ENCODE measurements around the gene PPM1K. TPM values are rescaled to one million over a fixed set of nuclear protein-coding genes. Genes with fewer than 3 reads are reported as not detected.

Gene PPM1K
- total RNA-seq, 1 experiment from 2014 or later: 15.3 TPM

DNA sequence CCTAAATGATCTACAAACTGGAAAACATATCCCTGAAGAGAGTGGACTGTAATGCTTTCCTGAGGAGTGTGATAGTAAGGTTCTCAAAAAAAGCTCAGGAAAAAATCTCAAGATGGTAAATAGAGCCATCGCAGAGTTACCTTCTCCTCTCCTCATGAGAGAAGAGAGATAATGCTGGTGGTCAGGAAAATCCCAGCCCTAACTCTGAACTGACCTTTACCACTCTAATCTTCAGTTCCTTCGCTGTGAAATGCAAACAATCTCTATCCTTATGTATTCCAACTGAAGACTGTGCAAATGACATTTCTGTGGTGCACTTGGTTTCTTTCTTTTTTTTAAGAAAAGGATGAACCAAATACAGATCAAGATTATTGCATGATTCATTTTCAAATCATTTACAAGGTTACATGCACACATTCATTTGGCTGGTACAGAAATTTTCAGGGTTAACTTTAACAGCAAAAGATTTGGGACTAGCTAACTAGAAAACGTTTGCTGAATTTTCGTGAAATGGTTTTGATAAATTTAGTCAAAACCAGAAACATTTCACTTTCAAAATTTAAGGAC lies 8.3 kb downstream of the PPM1K start:
- TF ChIP-seq, protein P1, sequence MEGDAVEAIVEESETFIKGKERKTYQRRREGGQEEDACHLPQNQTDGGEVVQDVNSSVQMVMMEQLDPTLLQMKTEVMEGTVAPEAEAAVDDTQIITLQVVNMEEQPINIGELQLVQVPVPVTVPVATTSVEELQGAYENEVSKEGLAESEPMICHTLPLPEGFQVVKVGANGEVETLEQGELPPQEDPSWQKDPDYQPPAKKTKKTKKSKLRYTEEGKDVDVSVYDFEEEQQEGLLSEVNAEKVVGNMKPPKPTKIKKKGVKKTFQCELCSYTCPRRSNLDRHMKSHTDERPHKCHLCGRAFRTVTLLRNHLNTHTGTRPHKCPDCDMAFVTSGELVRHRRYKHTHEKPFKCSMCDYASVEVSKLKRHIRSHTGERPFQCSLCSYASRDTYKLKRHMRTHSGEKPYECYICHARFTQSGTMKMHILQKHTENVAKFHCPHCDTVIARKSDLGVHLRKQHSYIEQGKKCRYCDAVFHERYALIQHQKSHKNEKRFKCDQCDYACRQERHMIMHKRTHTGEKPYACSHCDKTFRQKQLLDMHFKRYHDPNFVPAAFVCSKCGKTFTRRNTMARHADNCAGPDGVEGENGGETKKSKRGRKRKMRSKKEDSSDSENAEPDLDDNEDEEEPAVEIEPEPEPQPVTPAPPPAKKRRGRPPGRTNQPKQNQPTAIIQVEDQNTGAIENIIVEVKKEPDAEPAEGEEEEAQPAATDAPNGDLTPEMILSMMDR (IDR thresholded peaks at IDR 0.05; ENCODE audit: unreplicated experiment): no peak
- Mint-ChIP-seq H3K4me3 (ENCODE audit: low read depth, unreplicated experiment) (no peak overlapping the region), H3K9me3 (ENCODE audit: low read depth, unreplicated experiment) (no peaks in the 10 kb centered on the region), H3K27me3 (ENCODE audit: unreplicated experiment) (no peaks in the 10 kb centered on the region), H3K4me1 (ENCODE audit: low read depth, unreplicated experiment) (no peaks in the 10 kb centered on the region), H3K36me3 (ENCODE audit: insufficient read depth, unreplicated experiment) (no peaks in the 10 kb centered on the region), H3K27ac (ENCODE audit: unreplicated experiment) (no peak overlapping the region)
- BruUV-seq (replicated peaks): no TSS peak
- CTCF ChIA-PET: interaction anchor here (1.1 kb wide), 1 partner anchor 8 kb away, joined by 3 read pairs; the partner anchor contains the start of gene PPM1K
- DNase-seq: no peak
- intact Hi-C loops (cut with micrococcal nuclease; ENCODE audit: unreplicated experiment): no loop called here

DNA sequence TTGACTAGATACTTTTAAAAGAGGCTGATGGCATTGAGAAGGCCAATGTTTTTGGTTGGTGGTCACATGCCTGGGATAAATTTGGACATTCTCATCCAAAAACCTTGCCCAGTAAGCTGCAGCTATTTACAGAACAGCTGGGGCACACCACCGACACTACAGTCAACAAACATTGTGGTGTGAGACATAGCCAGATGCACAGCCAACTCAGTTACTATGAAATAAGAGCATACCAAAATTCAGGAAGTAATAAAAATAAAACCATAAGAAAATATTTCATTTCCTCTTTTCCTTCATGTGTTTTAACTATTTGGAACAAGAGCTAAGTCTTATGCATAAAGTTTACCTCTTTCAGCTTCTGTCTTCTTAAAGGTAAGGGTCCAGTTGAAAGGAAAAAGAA lies 8.8 kb downstream of the PPM1K start:
- no peaks in the 10 kb centered on the region for H3K36me3 Mint-ChIP-seq (ENCODE audit: insufficient read depth, unreplicated experiment)
- H3K4me1 Mint-ChIP-seq (ENCODE audit: low read depth, unreplicated experiment): no peaks in the 10 kb centered on the region
- CTCF ChIA-PET: no interaction called here
- H3K4me3 Mint-ChIP-seq (ENCODE audit: low read depth, unreplicated experiment): no peak overlapping the region
- H3K27me3 Mint-ChIP-seq (ENCODE audit: unreplicated experiment): no peaks in the 10 kb centered on the region
- H3K9me3 Mint-ChIP-seq (ENCODE audit: low read depth, unreplicated experiment): no peaks in the 10 kb centered on the region
- no peak overlapping the region for H3K27ac Mint-ChIP-seq (ENCODE audit: unreplicated experiment)
- TF ChIP-seq, protein P1 (IDR thresholded peaks at IDR 0.05; ENCODE audit: unreplicated experiment): no peak
- intact Hi-C loops (cut with micrococcal nuclease; ENCODE audit: unreplicated experiment): no loop called here
- DNase-seq: no peak
- no TSS peak for BruUV-seq (replicated peaks)

DNA sequence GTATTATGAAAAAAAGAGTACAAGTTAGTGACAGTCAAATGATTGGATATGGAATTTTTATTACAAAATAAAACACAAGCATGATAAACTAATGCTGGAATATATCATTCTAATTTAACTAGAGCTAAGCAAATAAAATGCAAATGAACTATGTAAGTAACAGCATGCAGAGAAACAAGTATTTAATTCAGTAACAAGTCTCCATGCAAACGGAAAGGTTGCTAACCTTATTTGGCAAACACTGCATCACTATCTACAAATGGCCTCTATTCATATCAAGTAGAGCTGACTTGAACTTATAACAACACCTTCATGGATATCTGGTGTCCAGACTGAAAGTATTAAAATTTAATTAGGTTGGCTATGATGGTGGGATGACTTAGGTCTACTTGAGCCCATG lies 15.4 kb downstream of the PPM1K start:
- H3K27me3 Mint-ChIP-seq (ENCODE audit: unreplicated experiment): no peaks in the 10 kb centered on the region
- CTCF ChIA-PET: no interaction called here
- H3K36me3 Mint-ChIP-seq (ENCODE audit: insufficient read depth, unreplicated experiment): no peaks in the 10 kb centered on the region
- H3K27ac Mint-ChIP-seq (ENCODE audit: unreplicated experiment): no peak overlapping the region
- DNase-seq: no peak
- TF ChIP-seq, protein P1 (IDR thresholded peaks at IDR 0.05; ENCODE audit: unreplicated experiment): no peak
- H3K4me3 Mint-ChIP-seq (ENCODE audit: low read depth, unreplicated experiment): no peak overlapping the region
- BruUV-seq (replicated peaks): no TSS peak
- H3K4me1 Mint-ChIP-seq (ENCODE audit: low read depth, unreplicated experiment): no peaks in the 10 kb centered on the region
- intact Hi-C loops (cut with micrococcal nuclease; ENCODE audit: unreplicated experiment): no loop called here
- H3K9me3 Mint-ChIP-seq (ENCODE audit: low read depth, unreplicated experiment): no peaks in the 10 kb centered on the region

DNA sequence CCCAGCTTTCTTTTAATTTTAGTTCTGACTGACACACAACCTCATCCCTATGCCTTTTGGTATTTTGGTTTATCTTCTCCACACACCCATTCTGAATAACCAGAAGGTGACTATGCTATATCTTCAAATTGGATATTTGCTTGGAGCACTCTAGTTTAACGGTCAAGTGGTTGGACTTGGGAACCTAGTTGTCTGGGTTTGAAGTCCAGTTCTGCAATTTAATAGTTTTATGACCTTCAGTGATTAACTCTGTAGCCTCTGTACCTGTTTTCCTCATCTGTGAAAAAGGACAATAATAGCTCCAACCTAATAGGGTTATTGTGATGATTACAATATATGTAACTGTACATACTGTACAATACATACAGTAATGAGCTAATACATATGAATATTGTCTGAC lies 20.0 kb downstream of the PPM1K start:
- TF ChIP-seq, protein P1 (IDR thresholded peaks at IDR 0.05; ENCODE audit: unreplicated experiment): no peak
- no peaks in the 10 kb centered on the region for H3K36me3 Mint-ChIP-seq (ENCODE audit: insufficient read depth, unreplicated experiment)
- no peak overlapping the region for H3K4me3 Mint-ChIP-seq (ENCODE audit: low read depth, unreplicated experiment)
- no peaks in the 10 kb centered on the region for H3K4me1 Mint-ChIP-seq (ENCODE audit: low read depth, unreplicated experiment)
- intact Hi-C loops (cut with micrococcal nuclease; ENCODE audit: unreplicated experiment): no loop called here
- H3K9me3 Mint-ChIP-seq (ENCODE audit: low read depth, unreplicated experiment): no peaks in the 10 kb centered on the region
- no peaks in the 10 kb centered on the region for H3K27me3 Mint-ChIP-seq (ENCODE audit: unreplicated experiment)
- DNase-seq: no peak
- BruUV-seq (replicated peaks): no TSS peak
- CTCF ChIA-PET: no interaction called here
- H3K27ac Mint-ChIP-seq (ENCODE audit: unreplicated experiment): no peak overlapping the region

Data from Calu3 (cell line).